Measurements from ENCODE around the gene PPP1R1B. TPM values are rescaled to one million over a fixed set of nuclear protein-coding genes. Genes with fewer than 3 reads are reported as not detected.
A peak's percentile ranks its signal among the peaks of the same experiment; 100 is the strongest.

Gene PPP1R1B
- total and polyA plus RNA-seq, 2 donors from 2014 or later: 22.9 to 31.1 TPM

DNA sequence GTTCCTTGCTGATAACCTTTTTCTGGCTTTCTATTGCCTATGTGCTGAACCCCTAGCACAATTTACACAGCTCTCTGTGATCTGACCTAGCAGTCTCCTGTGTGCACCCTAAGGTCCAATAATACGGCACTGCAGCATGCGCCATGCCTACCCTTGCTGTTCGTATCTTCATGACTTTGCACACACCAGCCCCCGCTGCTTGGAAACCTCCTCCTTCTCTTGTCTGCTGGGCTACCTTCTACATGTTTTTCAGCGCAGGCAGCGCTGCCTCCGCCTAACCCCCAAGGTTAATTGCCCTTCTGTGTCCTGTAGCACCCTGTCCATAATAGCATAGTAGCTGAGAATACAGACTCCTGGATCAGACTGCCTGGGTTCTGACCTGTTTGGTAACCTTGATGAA, 11.6 kb downstream of the PPP1R1B start:
- FAIRE-seq (no peak), DNase-seq (no peak)
- H3K9ac ChIP-seq (ENCODE audit: low read length in 3 of 3): peak overlapping the region in 1 of 3 donors; percentile 99
- no peaks in the 10 kb centered on the region for H3K27me3 ChIP-seq (ENCODE audit: control insufficient read depth, insufficient read depth, low read length)
- TF ChIP-seq, protein P1, sequence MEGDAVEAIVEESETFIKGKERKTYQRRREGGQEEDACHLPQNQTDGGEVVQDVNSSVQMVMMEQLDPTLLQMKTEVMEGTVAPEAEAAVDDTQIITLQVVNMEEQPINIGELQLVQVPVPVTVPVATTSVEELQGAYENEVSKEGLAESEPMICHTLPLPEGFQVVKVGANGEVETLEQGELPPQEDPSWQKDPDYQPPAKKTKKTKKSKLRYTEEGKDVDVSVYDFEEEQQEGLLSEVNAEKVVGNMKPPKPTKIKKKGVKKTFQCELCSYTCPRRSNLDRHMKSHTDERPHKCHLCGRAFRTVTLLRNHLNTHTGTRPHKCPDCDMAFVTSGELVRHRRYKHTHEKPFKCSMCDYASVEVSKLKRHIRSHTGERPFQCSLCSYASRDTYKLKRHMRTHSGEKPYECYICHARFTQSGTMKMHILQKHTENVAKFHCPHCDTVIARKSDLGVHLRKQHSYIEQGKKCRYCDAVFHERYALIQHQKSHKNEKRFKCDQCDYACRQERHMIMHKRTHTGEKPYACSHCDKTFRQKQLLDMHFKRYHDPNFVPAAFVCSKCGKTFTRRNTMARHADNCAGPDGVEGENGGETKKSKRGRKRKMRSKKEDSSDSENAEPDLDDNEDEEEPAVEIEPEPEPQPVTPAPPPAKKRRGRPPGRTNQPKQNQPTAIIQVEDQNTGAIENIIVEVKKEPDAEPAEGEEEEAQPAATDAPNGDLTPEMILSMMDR (IDR thresholded peaks at IDR 0.05; ENCODE audit: borderline replicate concordance, extremely low read depth, insufficient read depth): no peak
- no peaks in the 10 kb centered on the region for H3K36me3 ChIP-seq (ENCODE audit: control insufficient read depth in 2 of 3, insufficient read depth in 3 of 3, low read length in 3 of 3)
- no peak overlapping the region for H3K27ac ChIP-seq (ENCODE audit: low read depth in 2 of 2, low read length in 2 of 2)
- peak overlapping the region in 2 of 3 donors; percentile 91 to 99 for H3K4me3 ChIP-seq (ENCODE audit: low read length in 3 of 3)
- intact Hi-C loops (cut with DNase I): no loop called here
- H3K4me1 ChIP-seq (ENCODE audit: control insufficient read depth in 2 of 3, insufficient read depth in 2 of 3, low read depth in 1 of 3, low read length in 3 of 3): peaks cover 2 to 36% (median 15%) of the 10 kb centered on the region in 3 donors
- no peaks in the 10 kb centered on the region for H3K9me3 ChIP-seq (ENCODE audit: control insufficient read depth in 2 of 3, insufficient read depth in 1 of 3, low read length in 3 of 3)

DNA sequence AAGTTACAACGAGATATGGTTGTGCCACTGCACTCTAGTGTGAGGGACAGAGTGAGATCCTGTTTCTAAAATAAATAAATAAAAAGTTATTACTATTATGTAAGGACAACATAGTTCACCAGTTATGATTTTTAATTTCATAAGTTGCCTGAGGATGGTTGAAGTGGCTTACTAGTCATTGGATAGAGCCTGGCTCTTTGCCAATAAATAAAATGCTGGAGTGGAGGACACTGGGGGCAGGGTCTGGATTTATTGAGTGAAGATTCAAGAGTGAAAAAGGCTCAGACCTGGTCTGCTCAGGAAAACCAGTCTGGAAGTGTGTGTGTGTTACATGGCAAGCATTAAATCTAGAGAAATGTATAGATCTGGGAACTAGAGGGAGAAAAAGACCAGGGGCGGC, 12.3 kb downstream of the PPP1R1B start:
- Histone ChIP-seq H3K9me3 (ENCODE audit: control insufficient read depth in 2 of 3, insufficient read depth in 1 of 3, low read length in 3 of 3) (no peaks in the 10 kb centered on the region), H3K27ac (ENCODE audit: low read depth in 2 of 2, low read length in 2 of 2) (no peak overlapping the region), H3K27me3 (ENCODE audit: control insufficient read depth, insufficient read depth, low read length) (no peaks in the 10 kb centered on the region), H3K9ac (ENCODE audit: low read length in 3 of 3) (no peak overlapping the region), H3K4me3 (ENCODE audit: low read length in 3 of 3) (no peak overlapping the region), H3K36me3 (ENCODE audit: control insufficient read depth in 2 of 3, insufficient read depth in 3 of 3, low read length in 3 of 3) (no peaks in the 10 kb centered on the region), H3K4me1 (ENCODE audit: control insufficient read depth in 2 of 3, insufficient read depth in 2 of 3, low read depth in 1 of 3, low read length in 3 of 3) (peaks cover 2 to 36% (median 15%) of the 10 kb centered on the region in 3 donors)
- TF ChIP-seq, protein P1 (IDR thresholded peaks at IDR 0.05; ENCODE audit: borderline replicate concordance, extremely low read depth, insufficient read depth): no peak
- no peak for DNase-seq
- no peak for FAIRE-seq
- intact Hi-C loops (cut with DNase I): no loop called here

DNA sequence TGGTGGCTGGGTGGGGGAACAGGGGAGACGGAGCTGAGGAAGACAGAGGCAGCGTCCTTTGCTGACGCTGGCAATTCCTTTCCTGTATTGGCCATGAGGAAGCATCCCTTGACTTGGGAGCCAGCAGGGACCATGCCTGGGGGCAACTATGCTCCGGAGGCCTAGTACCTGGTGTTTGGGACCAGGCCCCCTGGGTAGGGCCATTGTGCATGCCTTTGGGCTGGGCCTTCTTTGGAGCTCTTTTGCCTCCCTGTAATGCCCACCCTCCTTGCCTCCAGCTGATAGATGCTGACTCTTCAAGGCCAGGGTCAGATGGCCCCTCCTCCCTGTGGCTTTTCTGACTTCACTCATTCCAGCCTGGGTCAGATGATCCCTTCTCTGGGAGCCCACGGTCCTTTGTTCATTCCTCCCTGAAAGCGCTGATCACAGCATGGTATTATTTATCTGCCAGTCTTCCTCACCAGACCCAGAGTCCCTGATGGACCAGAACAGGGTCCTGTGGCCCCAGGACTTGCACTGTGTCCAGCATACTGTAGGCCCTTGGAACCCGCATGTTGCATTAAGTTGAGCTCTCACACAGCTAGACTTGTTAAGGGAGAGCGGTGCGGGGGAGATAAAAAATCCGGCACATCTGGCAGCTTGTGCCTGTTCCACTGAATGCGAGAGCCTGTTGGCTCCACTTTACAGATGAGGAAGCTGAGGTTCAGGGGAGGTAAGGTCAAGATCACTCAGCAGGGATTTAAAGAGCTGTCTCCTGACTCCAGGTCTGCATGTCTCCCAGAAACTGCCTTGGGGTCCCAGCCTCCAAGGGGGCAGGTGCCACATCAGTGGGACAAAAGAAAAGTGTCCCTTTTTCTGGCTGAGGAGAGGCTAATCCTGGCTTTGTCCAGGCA, 13.1 kb downstream of the PPP1R1B start:
- intact Hi-C loops (cut with DNase I): no loop called here

More for the DNA sequence above, 13.1 kb downstream of the PPP1R1B start:
- H3K4me3 ChIP-seq (ENCODE audit: low read length in 3 of 3): no peak overlapping the region
- FAIRE-seq (no peak), DNase-seq (no peak)
- H3K36me3 ChIP-seq (ENCODE audit: control insufficient read depth in 2 of 3, insufficient read depth in 3 of 3, low read length in 3 of 3): no peaks in the 10 kb centered on the region
- H3K27me3 ChIP-seq (ENCODE audit: control insufficient read depth, insufficient read depth, low read length): no peaks in the 10 kb centered on the region
- H3K9ac ChIP-seq (ENCODE audit: low read length in 3 of 3): no peak overlapping the region
- TF ChIP-seq, protein P1 (IDR thresholded peaks at IDR 0.05; ENCODE audit: borderline replicate concordance, extremely low read depth, insufficient read depth): no peak
- H3K27ac ChIP-seq (ENCODE audit: low read depth in 2 of 2, low read length in 2 of 2): no peak overlapping the region
- no peaks in the 10 kb centered on the region for H3K9me3 ChIP-seq (ENCODE audit: control insufficient read depth in 2 of 3, insufficient read depth in 1 of 3, low read length in 3 of 3)
- H3K4me1 ChIP-seq (ENCODE audit: control insufficient read depth in 2 of 3, insufficient read depth in 2 of 3, low read depth in 1 of 3, low read length in 3 of 3): peaks cover 2 to 33% (median 15%) of the 10 kb centered on the region in 3 donors
